Activated T-helper 17 cell treated with anti-CD3 and anti-CD28 coated beads, Interleukin-2, amount 50 U/mL, for 72 hours (primary cell): ENCODE measurements around the gene MYORG. TPM values are rescaled to one million over a fixed set of nuclear protein-coding genes. Genes with fewer than 3 reads are reported as not detected.
"Not testable (repeated sequence)": the region's sequence is repeated elsewhere in the genome, so short reads cannot be mapped to it uniquely, and the experiment has no call there.

Experiments used
- ATAC-seq: fragments of 150-1000 bp; cut with Tn5 transposase; replicated peaks from 2 replicates; pipeline ENCODE4 v1.10.0; 2021; ENCODE audit warnings: mild to moderate bottlenecking, moderate library complexity
- H3K27ac Mint-ChIP-seq: one replicate; pipeline ENCODE4 v1.8.0; 2022; ENCODE audit warnings: mixed read lengths
- H3K27me3 Mint-ChIP-seq: one replicate; pipeline ENCODE4 v1.8.0; 2022; ENCODE audit warnings: mixed read lengths
- H3K36me3 Mint-ChIP-seq: one replicate; pipeline ENCODE4 v1.8.0; 2022; ENCODE audit warnings: low read depth, mild to moderate bottlenecking, mixed read lengths
- H3K4me1 Mint-ChIP-seq: one replicate; pipeline ENCODE4 v1.8.0; 2022; ENCODE audit warnings: mixed read lengths
- H3K4me3 Mint-ChIP-seq: one replicate; pipeline ENCODE4 v1.8.0; 2022; ENCODE audit warnings: mild to moderate bottlenecking, mixed read lengths
- H3K9me3 Mint-ChIP-seq: one replicate; pipeline ENCODE4 v1.8.0; 2022; ENCODE audit warnings: mixed read lengths
- total RNA-seq, 2 donors: library from RNA; stranded (reverse); gene quantifications; one replicate each; pipeline ENCODE4 v1.2.3, GENCODE V29; 2022

The MYORG gene
- total RNA-seq, 2 donors from 2014 or later, result 1.6 to 3.5 TPM

- no peaks in the 10 kb centered on the region for H3K9me3 Mint-ChIP-seq
Measured at GRCh38 chr9:34379334-34380033, 2.8 kb upstream of the MYORG start.

DNA sequence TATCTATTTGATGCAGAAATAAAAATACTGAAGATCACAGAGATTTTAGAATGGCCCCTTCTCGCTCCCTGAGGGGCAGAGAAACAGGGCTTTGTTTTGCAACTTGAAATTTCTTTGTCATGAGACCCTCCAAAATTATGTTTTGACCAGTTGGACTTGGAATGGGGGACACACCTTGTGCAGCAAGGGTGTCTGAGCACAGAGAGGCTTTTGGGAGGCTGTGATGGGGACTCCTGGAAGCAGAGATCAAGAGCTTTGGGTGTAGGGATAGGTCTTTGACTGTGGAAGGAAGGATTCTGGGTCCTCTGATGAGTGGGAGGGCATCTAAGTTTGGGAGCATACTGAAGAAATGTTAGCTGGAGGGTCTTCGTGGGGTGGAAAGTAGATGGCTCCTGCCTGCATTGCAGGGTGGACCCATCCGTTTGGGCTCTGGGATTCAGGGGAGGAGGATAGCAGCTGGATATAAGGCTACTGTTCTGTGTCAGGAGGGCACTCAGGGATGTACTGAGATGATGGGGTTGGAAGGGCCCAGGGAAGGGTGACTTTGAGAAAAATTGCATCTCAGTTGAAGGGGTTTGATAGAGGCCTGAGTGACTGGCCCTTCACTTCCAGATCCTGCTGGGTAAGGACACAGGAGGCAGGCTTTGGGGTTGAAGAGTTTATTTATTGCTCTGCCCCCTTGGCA lies 1.8 kb upstream of the MYORG start:
- peaks cover 7% of the 10 kb centered on the region for H3K4me1 Mint-ChIP-seq
- peak overlapping the region; percentile 80 for H3K4me3 Mint-ChIP-seq
- no peaks in the 10 kb centered on the region for H3K36me3 Mint-ChIP-seq
- H3K27me3 Mint-ChIP-seq, result no peaks in the 10 kb centered on the region
- peak overlapping the region; percentile 13 for H3K27ac Mint-ChIP-seq
- no peaks in the 10 kb centered on the region for H3K9me3 Mint-ChIP-seq
- ATAC-seq, result no peak

More at GRCh38 chr9:34379334-34380033, 2.8 kb upstream of the MYORG start:
- Mint-ChIP-seq H3K4me3 (peak overlapping the region; percentile 80), H3K27ac (peak overlapping the region; percentile 21), H3K27me3 (no peaks in the 10 kb centered on the region), H3K4me1 (peaks cover 7% of the 10 kb centered on the region), H3K36me3 (no peaks in the 10 kb centered on the region)
- ATAC-seq, result peak; percentile 41

GRCh38 chr9:34377404-34377746 lies 677 bp upstream of the MYORG start:
- Mint-ChIP-seq H3K4me3 (peak overlapping the region; percentile 80), H3K27me3 (no peaks in the 10 kb centered on the region), H3K36me3 (no peaks in the 10 kb centered on the region), H3K9me3 (no peaks in the 10 kb centered on the region), H3K27ac (no peak overlapping the region), H3K4me1 (peaks cover 7% of the 10 kb centered on the region)
- ATAC-seq, result no peak

DNA sequence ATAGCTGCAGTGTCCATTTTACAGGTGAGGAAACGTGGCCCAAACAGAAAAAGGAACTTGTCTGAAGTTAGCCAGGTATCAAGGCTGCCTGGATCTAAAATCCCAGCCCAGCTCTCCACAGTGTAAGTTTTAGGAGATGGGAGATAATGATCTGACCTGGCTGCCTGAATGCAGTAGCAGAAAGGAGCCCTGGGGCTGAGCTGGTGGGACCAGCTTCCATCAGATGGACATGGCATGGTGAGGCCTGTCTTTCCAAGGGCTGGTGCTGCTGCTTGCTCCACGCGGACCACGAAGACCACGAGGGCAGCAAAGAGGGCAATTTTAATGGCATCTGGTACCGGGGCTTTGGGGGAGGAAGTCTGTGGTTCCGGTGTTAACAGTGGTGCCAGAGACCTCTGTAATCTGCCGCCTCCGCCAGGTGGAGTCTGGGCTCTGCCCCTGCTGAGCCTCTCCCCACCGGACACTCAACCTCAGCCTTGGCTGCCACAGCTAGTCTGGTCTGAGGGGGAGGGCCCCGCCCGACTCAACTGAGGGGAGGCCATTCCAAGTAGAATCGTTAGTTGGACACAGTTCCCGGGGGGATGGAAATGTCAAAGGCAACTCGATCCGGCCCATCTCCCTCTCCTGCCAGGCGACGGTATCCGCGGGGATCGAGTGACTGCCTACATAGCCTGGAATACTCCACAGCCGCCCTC lies 650 bp downstream of the MYORG start:
- peak; percentile 17 for ATAC-seq
- H3K27ac Mint-ChIP-seq, result peak overlapping the region; percentile 42
- no peaks in the 10 kb centered on the region for H3K9me3 Mint-ChIP-seq
- no peaks in the 10 kb centered on the region for H3K36me3 Mint-ChIP-seq
- H3K4me3 Mint-ChIP-seq, result peak overlapping the region; percentile 80
- H3K27me3 Mint-ChIP-seq, result no peaks in the 10 kb centered on the region
- H3K4me1 Mint-ChIP-seq, result peaks cover 7% of the 10 kb centered on the region

DNA sequence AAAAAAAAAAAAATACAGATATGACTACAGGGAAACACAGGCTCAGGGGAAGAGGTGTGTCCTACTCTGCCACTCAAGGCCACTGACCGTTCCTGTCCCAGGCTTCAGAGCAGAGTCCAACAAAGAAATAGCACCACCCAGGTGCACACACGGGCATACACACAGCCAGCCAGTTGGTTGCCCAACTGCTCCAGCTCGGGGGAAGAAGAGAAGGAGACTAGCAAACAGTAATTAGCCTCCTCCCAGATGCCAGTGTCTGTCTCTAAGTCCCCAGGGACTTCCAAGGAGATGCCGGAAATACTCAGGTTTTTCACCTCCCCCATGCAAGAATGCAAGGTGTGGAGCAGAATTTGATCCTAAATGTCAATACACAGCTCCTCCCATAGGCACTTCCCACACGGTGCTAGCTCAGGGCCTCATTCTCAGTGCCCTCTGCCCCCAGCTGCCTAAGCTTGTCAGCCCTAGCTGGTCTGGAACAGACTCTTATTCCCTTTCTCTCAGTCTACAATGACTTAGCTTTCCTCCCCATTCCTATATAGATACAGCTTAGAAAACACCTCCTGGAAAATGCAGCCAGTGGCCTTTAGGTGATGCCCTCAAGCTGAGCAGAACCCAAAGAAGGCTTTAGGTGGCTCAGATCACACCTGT lies 1.7 kb downstream of the MYORG start:
- Mint-ChIP-seq H3K27me3 (no peaks in the 10 kb centered on the region), H3K4me3 (peak overlapping the region; percentile 80), H3K27ac (peak overlapping the region; percentile 42), H3K36me3 (no peaks in the 10 kb centered on the region), H3K9me3 (no peaks in the 10 kb centered on the region), H3K4me1 (peaks cover 7% of the 10 kb centered on the region)
- ATAC-seq, result no peak

GRCh38 chr9:34374339-34374738 lies 2.4 kb downstream of the MYORG start:
- no peaks in the 10 kb centered on the region for H3K36me3 Mint-ChIP-seq
- H3K27ac Mint-ChIP-seq, result no peak overlapping the region
- no peak for ATAC-seq
- no peaks in the 10 kb centered on the region for H3K9me3 Mint-ChIP-seq
- peaks cover 4% of the 10 kb centered on the region for H3K4me1 Mint-ChIP-seq
- H3K27me3 Mint-ChIP-seq, result no peaks in the 10 kb centered on the region
- no peak overlapping the region for H3K4me3 Mint-ChIP-seq

DNA sequence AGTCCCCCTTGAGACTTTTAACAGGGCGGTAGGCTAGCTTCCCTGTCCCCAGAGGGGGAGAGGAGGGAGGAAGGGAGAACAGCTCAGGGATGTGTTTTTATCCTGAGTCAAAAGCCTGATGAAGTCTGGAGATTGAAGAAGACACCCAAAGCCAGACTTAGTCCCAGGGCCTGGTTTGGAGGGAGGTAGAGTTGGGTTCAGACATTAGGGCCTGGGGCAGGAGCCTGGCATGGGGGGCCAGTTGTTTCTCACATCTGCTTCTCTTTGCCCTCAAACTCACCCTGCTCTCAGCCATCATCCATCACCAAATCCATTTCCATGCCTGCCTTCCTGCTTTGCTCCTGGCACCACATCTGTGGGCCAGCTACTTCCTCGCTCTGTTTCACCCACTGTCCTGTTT lies 2.9 kb downstream of the MYORG start:
- no peaks in the 10 kb centered on the region for H3K9me3 Mint-ChIP-seq

GRCh38 chr9:34372467-34373011 lies 4.2 kb downstream of the MYORG start:
- H3K9me3 Mint-ChIP-seq, result no peaks in the 10 kb centered on the region
- no peak for ATAC-seq
- H3K4me1 Mint-ChIP-seq, result no peaks in the 10 kb centered on the region
- H3K27me3 Mint-ChIP-seq, result no peaks in the 10 kb centered on the region
- H3K4me3 Mint-ChIP-seq, result no peak overlapping the region
- no peak overlapping the region for H3K27ac Mint-ChIP-seq
- no peaks in the 10 kb centered on the region for H3K36me3 Mint-ChIP-seq

More for the DNA sequence above, 2.9 kb downstream of the MYORG start:
- Mint-ChIP-seq H3K27me3 (no peaks in the 10 kb centered on the region), H3K36me3 (no peaks in the 10 kb centered on the region), H3K27ac (no peak overlapping the region), H3K4me1 (no peaks in the 10 kb centered on the region), H3K4me3 (no peak overlapping the region)
- no peak for ATAC-seq

DNA sequence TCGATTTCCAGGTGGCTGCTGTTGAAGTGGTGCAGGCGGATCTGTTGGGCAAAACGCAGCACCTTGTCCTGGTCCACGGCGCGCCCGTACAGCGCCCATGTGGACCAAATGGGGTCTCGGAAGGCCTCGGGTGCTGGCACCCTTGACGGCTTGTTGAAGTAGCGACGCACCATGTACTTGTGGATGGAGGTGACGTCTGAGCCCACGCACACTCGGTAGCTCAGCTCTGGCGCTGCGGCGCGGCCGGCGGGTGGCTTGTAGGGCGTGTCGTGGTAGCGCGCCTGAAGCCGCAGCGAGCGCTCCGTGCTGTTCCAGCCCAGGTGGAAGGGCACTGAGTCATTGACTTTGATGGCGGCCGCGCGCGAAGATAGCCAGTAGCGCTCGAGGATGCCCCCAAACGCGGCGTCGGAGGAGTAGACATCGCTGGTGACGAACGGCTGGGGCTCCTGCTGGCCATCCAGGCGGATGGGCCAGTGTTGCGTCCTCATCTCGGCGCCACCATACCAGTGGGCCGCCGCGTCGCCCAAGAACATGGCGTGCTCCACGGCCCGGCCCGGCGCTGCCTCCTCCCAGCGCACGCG lies 4.7 kb downstream of the MYORG start:
- Mint-ChIP-seq H3K27me3 (no peaks in the 10 kb centered on the region), H3K4me3 (no peak overlapping the region), H3K36me3 (no peaks in the 10 kb centered on the region), H3K4me1 (no peaks in the 10 kb centered on the region), H3K9me3 (no peaks in the 10 kb centered on the region), H3K27ac (no peak overlapping the region)
- no peak for ATAC-seq

GRCh38 chr9:34370970-34371880 lies 5.5 kb downstream of the MYORG start:
- H3K27ac Mint-ChIP-seq, result no peak overlapping the region
- no peak overlapping the region for H3K4me3 Mint-ChIP-seq
- peak; percentile 9 for ATAC-seq
- no peaks in the 10 kb centered on the region for H3K4me1 Mint-ChIP-seq
- H3K9me3 Mint-ChIP-seq, result peaks cover 3% of the 10 kb centered on the region
- H3K36me3 Mint-ChIP-seq, result no peaks in the 10 kb centered on the region
- no peaks in the 10 kb centered on the region for H3K27me3 Mint-ChIP-seq

GRCh38 chr9:34370335-34370969 lies 6.2 kb downstream of the MYORG start:
- no peak overlapping the region for H3K27ac Mint-ChIP-seq
- peaks cover 3% of the 10 kb centered on the region for H3K9me3 Mint-ChIP-seq
- no peaks in the 10 kb centered on the region for H3K4me1 Mint-ChIP-seq
- H3K4me3 Mint-ChIP-seq, result no peak overlapping the region
- no peaks in the 10 kb centered on the region for H3K36me3 Mint-ChIP-seq
- no peaks in the 10 kb centered on the region for H3K27me3 Mint-ChIP-seq
- ATAC-seq, result peak; percentile 16

- Mint-ChIP-seq H3K4me3 (no peak overlapping the region), H3K4me1 (no peaks in the 10 kb centered on the region), H3K9me3 (peaks cover 3% of the 10 kb centered on the region), H3K27ac (no peak overlapping the region), H3K36me3 (no peaks in the 10 kb centered on the region), H3K27me3 (no peaks in the 10 kb centered on the region)
- ATAC-seq, result no peak
Measured at GRCh38 chr9:34369636-34370035, 7.1 kb downstream of the MYORG start.

DNA sequence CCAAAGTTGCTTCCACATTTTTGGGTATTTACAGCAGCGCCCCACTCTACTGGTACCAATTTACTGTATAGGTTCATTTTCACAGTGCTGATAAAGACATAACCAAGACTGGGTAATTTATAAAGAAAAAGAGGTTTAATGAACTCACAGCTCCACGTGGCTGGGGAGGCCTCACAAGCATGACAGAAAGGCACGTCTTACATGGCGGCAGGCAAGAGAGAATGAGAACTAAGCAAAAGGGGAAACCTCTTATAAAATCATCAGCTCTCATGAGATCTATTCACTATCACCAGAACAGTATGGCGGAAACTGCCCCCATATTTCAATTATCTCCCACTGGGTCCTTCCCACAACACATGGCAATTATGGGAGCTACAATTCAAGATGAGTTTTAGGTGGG lies 7.9 kb downstream of the MYORG start:
- H3K4me3 Mint-ChIP-seq, H3K27ac Mint-ChIP-seq, H3K4me1 Mint-ChIP-seq, H3K27me3 Mint-ChIP-seq, H3K36me3 Mint-ChIP-seq, H3K9me3 Mint-ChIP-seq, ATAC-seq: not testable (repeated sequence)
